GM23338 (cell line): ENCODE measurements around the gene TSC22D2. TPM values are rescaled to one million over a fixed set of nuclear protein-coding genes. Genes with fewer than 3 reads are reported as not detected.

ENCODE experiments used
- ATAC-seq: fragments of 200-7000 bp; cut with Tn5 transposase; 3 replicates; pipeline ENCODE4 v1.9.1; 2020
- DNase-seq: peaks from one replicate; pipeline ENCODE4 v3.0.0-alpha.2; 2015; ENCODE audit warnings: low spot score
- H2AFZ ChIP-seq: fragments of 200-600 bp; sonication (generic); 2 replicates; pipeline ENCODE4 v1.8.0; 2016; ENCODE audit warnings: antibody characterized with exemption, mild to moderate bottlenecking, moderate library complexity
- H3F3A ChIP-seq: fragments of 200-600 bp; sonication (generic); replicated peaks from 2 replicates; pipeline ENCODE4 v1.8.0; 2017; ENCODE audit warnings: antibody characterized with exemption, mixed run types, low read depth
- H3K27ac ChIP-seq: fragments of 200-600 bp; sonication (generic); 2 replicates; pipeline ENCODE4 v1.6.1; 2016; ENCODE audit warnings: low read depth
- H3K27me3 ChIP-seq: fragments of 200-600 bp; sonication (generic); 2 replicates; pipeline ENCODE4 v1.8.0; 2016; ENCODE audit warnings: mild to moderate bottlenecking, mixed run types, moderate library complexity; ENCODE audit not compliant: insufficient read depth
- H3K36me3 ChIP-seq: fragments of 200-600 bp; sonication (generic); 2 replicates; pipeline ENCODE4 v1.8.0; 2016; ENCODE audit warnings: mild to moderate bottlenecking; ENCODE audit not compliant: insufficient read depth
- H3K4me1 ChIP-seq: fragments of 200-600 bp; sonication (generic); 2 replicates; pipeline ENCODE4 v1.8.0; 2016; ENCODE audit warnings: mild to moderate bottlenecking, moderate library complexity; ENCODE audit not compliant: insufficient read depth
- H3K4me2 ChIP-seq: fragments of 200-600 bp; sonication (generic); 2 replicates; pipeline ENCODE4 v1.7.1; 2017; ENCODE audit warnings: mixed run types
- H3K4me3 ChIP-seq: fragments of 200-600 bp; sonication (generic); 2 replicates; pipeline ENCODE4 v1.6.1; 2016; ENCODE audit warnings: mixed run types
- H3K79me2 ChIP-seq: fragments of 200-600 bp; sonication (generic); replicated peaks from 2 replicates; pipeline ENCODE4 v1.8.0; 2017; ENCODE audit warnings: mild to moderate bottlenecking; ENCODE audit not compliant: insufficient read depth
- H3K9me2 ChIP-seq: fragments of 200-600 bp; sonication (generic); 2 replicates; pipeline ENCODE4 v1.8.0; 2017; ENCODE audit not compliant: insufficient read depth
- H4K20me1 ChIP-seq: fragments of 200-600 bp; sonication (generic); replicated peaks from 2 replicates; pipeline ENCODE4 v1.8.0; 2017; ENCODE audit warnings: mild to moderate bottlenecking; ENCODE audit not compliant: insufficient read depth
- H3K27ac Mint-ChIP-seq: 2 replicates; pipeline ENCODE4 v1.8.0; 2020; ENCODE audit warnings: inconsistent platforms, mild to moderate bottlenecking, moderate library complexity, mixed read lengths
- H3K27me3 Mint-ChIP-seq: 3 replicates; pipeline ENCODE4 v1.8.0; 2022; ENCODE audit warnings: low read depth, mild to moderate bottlenecking, moderate library complexity, mixed read lengths, inconsistent platforms; ENCODE audit not compliant: insufficient read depth, poor library complexity
- H3K36me3 Mint-ChIP-seq: 3 replicates; pipeline ENCODE4 v1.8.0; 2021; ENCODE audit warnings: low read depth, mild to moderate bottlenecking, inconsistent platforms, moderate library complexity, mixed read lengths
- H3K4me1 Mint-ChIP-seq: 3 replicates; pipeline ENCODE4 v1.8.0; 2020; ENCODE audit warnings: mild to moderate bottlenecking, inconsistent platforms, mixed read lengths
- H3K4me3 Mint-ChIP-seq: 3 replicates; pipeline ENCODE4 v1.8.0; 2021; ENCODE audit warnings: moderate library complexity, mild to moderate bottlenecking, inconsistent platforms, mixed read lengths
- H3K9me3 Mint-ChIP-seq: 3 replicates; pipeline ENCODE4 v1.8.0; 2020; ENCODE audit warnings: moderate library complexity, mild to moderate bottlenecking, inconsistent platforms, mixed read lengths
- CREB1 ChIP-seq: fragments of 250-450 bp; sonication (Bioruptor Pico); IDR thresholded peaks from 2 replicates; pipeline ENCODE4 v1.5.0; 2020; ENCODE audit warnings: low read depth, mild to moderate bottlenecking, moderate library complexity
- CTCF ChIP-seq, 2 experiments: fragments of 200-600 bp in 1 of 2; sonication (generic) in 1 of 2; conservative IDR thresholded peaks; 2 replicates each; pipeline versions ENCODE4 v1.5.1 to v1.6.1; 2016 to 2017; ENCODE audit warnings: antibody characterized with exemption in 2 of 2, low read depth in 2 of 2, mild to moderate bottlenecking in 2 of 2, moderate library complexity in 1 of 2
- ETS1 ChIP-seq: IDR thresholded peaks from 2 replicates; pipeline ENCODE4 v1.6.1; 2016; ENCODE audit warnings: antibody characterized with exemption
- EZH2 ChIP-seq: fragments of 200-600 bp; sonication (generic); IDR thresholded peaks from one replicate; pipeline ENCODE4 v1.8.0; 2017; ENCODE audit warnings: antibody characterized with exemption, mild to moderate bottlenecking, low read depth; ENCODE audit not compliant: unreplicated experiment
- EZH2phosphoT487 ChIP-seq: fragments of 200-600 bp; sonication (generic); IDR thresholded peaks from one replicate; pipeline ENCODE4 v1.8.1; 2018; ENCODE audit warnings: antibody characterized with exemption; ENCODE audit not compliant: unreplicated experiment
- JUNB ChIP-seq: IDR thresholded peaks from one replicate; pipeline ENCODE4 v1.6.1; 2016; ENCODE audit warnings: antibody characterized with exemption; ENCODE audit not compliant: unreplicated experiment
- NANOG ChIP-seq: IDR thresholded peaks from 2 replicates; pipeline ENCODE4 v1.6.1; 2016; ENCODE audit warnings: antibody characterized with exemption, borderline replicate concordance
- POLR2AphosphoS5 ChIP-seq: IDR thresholded peaks from 2 replicates; pipeline ENCODE4 v1.6.1; 2016; ENCODE audit warnings: antibody characterized with exemption, low read depth
- REST ChIP-seq: IDR thresholded peaks from one replicate; pipeline ENCODE4 v1.6.1; 2018; ENCODE audit warnings: antibody characterized with exemption; ENCODE audit not compliant: unreplicated experiment
- STAT1 ChIP-seq: IDR thresholded peaks from one replicate; pipeline ENCODE4 v1.6.1; 2016; ENCODE audit warnings: antibody characterized with exemption; ENCODE audit not compliant: unreplicated experiment
- ZNF114 ChIP-seq: fragments of 250-450 bp; sonication (Bioruptor Pico); IDR thresholded peaks from 2 replicates; pipeline ENCODE4 v1.5.0; 2020; ENCODE audit warnings: mild to moderate bottlenecking, moderate library complexity
- ZNF331 ChIP-seq: fragments of 250-450 bp; sonication (Bioruptor Pico); IDR thresholded peaks from 2 replicates; pipeline ENCODE4 v1.5.0; 2020; ENCODE audit warnings: low read depth, mild to moderate bottlenecking, moderate library complexity
- ZNF462 ChIP-seq: fragments of 250-450 bp; sonication (Bioruptor Pico); IDR thresholded peaks from 2 replicates; pipeline ENCODE4 v1.5.0; 2020; ENCODE audit warnings: mild to moderate bottlenecking, moderate library complexity
- polyA plus RNA-seq: library from polyadenylated mRNA; unstranded; fragments of >200 nt; fragmentation: Nextera tagmentation; extraction: Ambion mirVana; gene quantifications from 2 replicates; pipeline ENCODE4 v1.2.1, GENCODE V29; 2016
- total RNA-seq: library from RNA; depleted of rRNA; stranded (reverse); fragments of >200 nt; shearing (Covaris generic); gene quantifications from 2 replicates; pipeline ENCODE4 v1.2.3, GENCODE V29; 2014

The TSC22D2 gene
- total and polyA plus RNA-seq, 2 experiments from 2014 or later = 18.6 to 34.2 TPM

- H3K4me1 ChIP-seq = peaks cover 9% of the 10 kb centered on the region; the same call in 1 of the 2 replicates
- ATAC-seq (no peak), DNase-seq (no peak)
- no peak overlapping the region for H2AFZ ChIP-seq
- no peak overlapping the region for H3K4me3 ChIP-seq
- no peak overlapping the region for H3K4me3 Mint-ChIP-seq
- H3K27me3 Mint-ChIP-seq = no peaks in the 10 kb centered on the region
- no peaks in the 10 kb centered on the region for H3F3A ChIP-seq
- no peaks in the 10 kb centered on the region for H3K27me3 ChIP-seq
- no peaks in the 10 kb centered on the region for H3K79me2 ChIP-seq
- H3K4me1 Mint-ChIP-seq = peaks cover 10% of the 10 kb centered on the region; the same call in 2 of the 3 replicates
- no peaks in the 10 kb centered on the region for H3K36me3 ChIP-seq
- 0 out of 2 replicates have a peak, but pooled peaks cover 3% of the 10 kb centered on the region for H4K20me1 ChIP-seq
- no peak for TF ChIP-seq NANOG
- TF ChIP-seq CTCF (conservative IDR thresholded peaks at IDR 0.05; ENCODE audit: low read depth in 2 of 2) = no peak
- no peak for TF ChIP-seq STAT1
- no peak for TF ChIP-seq EZH2
- TF ChIP-seq ZNF114 (CRISPR knock-in tag) = no peak
- no peak for TF ChIP-seq EZH2phosphoT487
- no peak for TF ChIP-seq ETS1
- no peak for TF ChIP-seq CREB1
- no peak for TF ChIP-seq REST
- TF ChIP-seq ZNF462 (CRISPR knock-in tag) = no peak
- TF ChIP-seq ZNF331 (CRISPR knock-in tag) = no peak
- no peak for TF ChIP-seq POLR2AphosphoS5
- no peak for TF ChIP-seq JUNB
- no peaks in the 10 kb centered on the region for H3K9me2 ChIP-seq
- H3K27ac Mint-ChIP-seq = no peak overlapping the region
- no peaks in the 10 kb centered on the region for H3K9me3 Mint-ChIP-seq
- H3K27ac ChIP-seq = no peak overlapping the region
- H3K4me2 ChIP-seq = no peak overlapping the region
- H3K36me3 Mint-ChIP-seq = peaks cover 5% of the 10 kb centered on the region; the same call in 1 of the 3 replicates
Measured at GRCh38 chr3:150460484-150460883, 52.4 kb downstream of the TSC22D2 start.
